DOHH2 (cell line): Measurements from ENCODE around the gene TCF12.

Experiments
- CTCF ChIP-seq: fragments of 200-600 bp; sonication (generic); IDR thresholded peaks from one replicate; pipeline ENCODE4 v1.5.1; 2014; ENCODE audit warnings: antibody characterized with exemption, mild to moderate bottlenecking, low read depth, low read length; ENCODE audit not compliant: poor library complexity, severe bottlenecking
- EZH2phosphoT487 ChIP-seq: fragments of 200-600 bp; sonication (generic); IDR thresholded peaks from 2 replicates; pipeline ENCODE4 v1.6.1; 2017; ENCODE audit warnings: borderline replicate concordance, mild to moderate bottlenecking, antibody characterized with exemption, low read length, moderate library complexity, mixed read lengths

- no peak for TF ChIP-seq CTCF
- no peak for TF ChIP-seq EZH2phosphoT487
Observed at GRCh38 chr15:57320631-57321220, 402.3 kb downstream of the TCF12 start.
